GM12878 (cell line): ENCODE data around the gene COL3A1. TPM values are rescaled to one million over a fixed set of nuclear protein-coding genes. Genes with fewer than 3 reads are reported as not detected.

Source experiments
- ATAC-seq: fragments of 200-7000 bp; cut with Tn5 transposase; 3 replicates; pipeline ENCODE4 v1.9.1; 2020; ENCODE audit warnings: mild to moderate bottlenecking, moderate library complexity
- BruUV-seq: library from RNA; stranded (reverse); fragments of 400-500 nt; replicated peaks from 2 replicates; lab custom pipeline; 2021; lab: Mats Ljungman, UMichigan
- CTCF ChIA-PET: fragments of 300-600 bp; sonication (Branson Sonifier 250); formaldehyde crosslinking; extraction: SDS; loops from one replicate; lab custom pipeline; 2021; ENCODE audit warnings: inconsistent platforms; lab: Yijun Ruan, JAX
- POLR2A ChIA-PET: fragments of 350-600 bp; formaldehyde crosslinking; extraction: SDS; loops from one replicate; lab custom pipeline; 2021; ENCODE audit warnings: inconsistent platforms; lab: Charles Lee
- RAD21 ChIA-PET: fragments of 300-600 bp; sonication (Branson Sonifier 250); formaldehyde crosslinking; loops from one replicate; lab custom pipeline; 2023; ENCODE audit warnings: antibody characterized with exemption; ENCODE audit not compliant: unreplicated experiment; lab: Charles Lee
- SMC1A ChIA-PET: fragments of 300-600 bp; sonication (Branson Sonifier 250); formaldehyde crosslinking; loops from one replicate; lab custom pipeline; 2023; ENCODE audit not compliant: unreplicated experiment, uncharacterized antibody; lab: Charles Lee
- DNase-seq: peaks from one replicate; pipeline ENCODE4 v3.0.0-alpha.2; 2011; ENCODE audit warnings: low read depth, low spot score
- FAIRE-seq: peaks from 3 replicates; lab custom pipeline; 2011; peaks lifted over from hg19 to GRCh38; lab: Jason Lieb, UNC
- H2AFZ ChIP-seq: 2 replicates; pipeline ENCODE4 v1.6.0; 2011; ENCODE audit warnings: low read depth, low read length, control low read depth; ENCODE audit not compliant: control insufficient read depth
- H3K27ac ChIP-seq: 2 replicates; pipeline ENCODE4 v1.5.1; 2011; ENCODE audit warnings: control low read depth; ENCODE audit not compliant: control insufficient read depth, insufficient read depth
- H3K27me3 ChIP-seq, 2 experiments: replicated peaks in 1 of 2; 2 replicates each; pipeline versions ENCODE4 v1.6.0 to v1.6.1; 2011; ENCODE audit warnings: low read length in 1 of 2; ENCODE audit not compliant: control insufficient read depth in 2 of 2, insufficient read depth in 2 of 2
- H3K36me3 ChIP-seq, 2 experiments: 2 replicates each; pipeline ENCODE4 v1.5.1; 2011; ENCODE audit warnings: low read length in 1 of 2; ENCODE audit not compliant: control insufficient read depth in 2 of 2, insufficient read depth in 2 of 2
- H3K4me1 ChIP-seq: 2 replicates; pipeline ENCODE4 v1.6.1; 2011; ENCODE audit warnings: mild to moderate bottlenecking, low read length, moderate library complexity, mixed read lengths; ENCODE audit not compliant: control insufficient read depth, insufficient read depth
- H3K4me2 ChIP-seq: 2 replicates; pipeline ENCODE4 v1.6.0; 2011; ENCODE audit warnings: control low read depth; ENCODE audit not compliant: control insufficient read depth, insufficient read depth
- H3K4me3 ChIP-seq: fragments of 200-600 bp; sonication (generic); 2 replicates; pipeline ENCODE4 v1.5.1; 2016
- H3K79me2 ChIP-seq: 2 replicates; pipeline ENCODE4 v1.6.0; 2011; ENCODE audit warnings: low read length; ENCODE audit not compliant: control insufficient read depth, insufficient read depth
- H3K9ac ChIP-seq: 2 replicates; pipeline ENCODE4 v1.8.0; 2011; ENCODE audit warnings: low read length, control low read depth, mixed read lengths; ENCODE audit not compliant: control insufficient read depth, insufficient read depth
- H3K9me3 ChIP-seq: replicated peaks from 3 replicates; pipeline ENCODE4 v1.5.1; 2011; ENCODE audit warnings: mild to moderate bottlenecking, low read length; ENCODE audit not compliant: control insufficient read depth, insufficient read depth
- H4K20me1 ChIP-seq: 2 replicates; pipeline ENCODE4 v1.6.0; 2011; ENCODE audit not compliant: control insufficient read depth, insufficient read depth
- CBX3 ChIP-seq: fragments of 200-600 bp; sonication (generic); IDR thresholded peaks from 2 replicates; pipeline ENCODE4 v1.6.1; 2016; ENCODE audit warnings: low read depth, borderline replicate concordance
- ESRRA ChIP-seq: IDR thresholded peaks from 2 replicates; pipeline ENCODE4 v1.6.1; 2012; ENCODE audit warnings: mild to moderate bottlenecking, low read length, improper control_type of control experiment
- NRF1 ChIP-seq: conservative IDR thresholded peaks from 2 replicates; pipeline ENCODE4 v1.6.1; 2011; ENCODE audit warnings: mild to moderate bottlenecking, low read depth, low read length, improper control_type of control experiment
- PAX8 ChIP-seq: fragments of 450-650 bp; IDR thresholded peaks from 2 replicates; pipeline ENCODE4 v1.6.1; 2017; ENCODE audit warnings: mild to moderate bottlenecking, moderate library complexity
- PML ChIP-seq: IDR thresholded peaks from 2 replicates; pipeline ENCODE4 v1.6.1; 2012; ENCODE audit warnings: low read length, inconsistent platforms
- POLR2AphosphoS5 ChIP-seq: IDR thresholded peaks from 2 replicates; pipeline ENCODE4 v1.6.1; 2011; ENCODE audit warnings: mild to moderate bottlenecking, low read length, inconsistent platforms
- SUZ12 ChIP-seq: fragments of 200-600 bp; sonication (generic); IDR thresholded peaks from one replicate; pipeline ENCODE4 v1.6.1; 2018; ENCODE audit warnings: antibody characterized with exemption, mild to moderate bottlenecking; ENCODE audit not compliant: unreplicated experiment
- WGBS: methylation state at CpG from one replicate; pipeline ENCODE4 v1.1.6; 2016; ENCODE audit warnings: low lambda C conversion rate; ENCODE audit not compliant: insufficient replicate concordance, insufficient coverage; ENCODE audit errors: missing lambda C conversion rate; 5-methylcytosine and 5-hydroxymethylcytosine counted together
- in situ Hi-C: fragments of 300-500 bp; cut with MboI; formaldehyde crosslinking; loops from 9 replicates; pipeline ENCODE4 v1.14.3; 2018; ENCODE audit warnings: mixed read lengths
- intact Hi-C: fragments of 100-400 bp; cut with micrococcal nuclease; formaldehyde crosslinking; loops from one replicate; pipeline ENCODE4 v1.14.2; 2022; ENCODE audit not compliant: unreplicated experiment
- polyA plus RNA-seq, 11 experiments: library from polyadenylated mRNA; depleted of rRNA in 4 of 11; unstranded in 6 of 11; stranded (reverse) in 5 of 11; fragments of >200 nt; fragmentation: Nextera tagmentation in 4 of 11; fragmentation: Illumina TruSeq in 1 of 11; extraction: Ambion mirVana in 4 of 11; extraction: Trizol in 1 of 11; gene quantifications; 1 replicate in 1 of 11; 2 replicates in 10 of 11; pipeline versions ENCODE4 v1.2.1 to v1.2.3, GENCODE V29; 2011 to 2016; ENCODE audit warnings: inconsistent platforms in 2 of 11, missing spikeins in 2 of 11, low read depth in 1 of 11
- total RNA-seq, 4 experiments: library from RNA; depleted of rRNA in 3 of 4; stranded (reverse); fragments of >200 nt in 3 of 4; fragmentation: Illumina TruSeq in 1 of 4; extraction: Trizol in 1 of 4; gene quantifications; 2 replicates each; pipeline versions ENCODE4 v1.2.1 to v1.2.3, GENCODE V29; 2013 to 2021

COL3A1 gene
- total and polyA plus RNA-seq, 10 of the 15 experiments (the other 5 are each of a cell fraction or from before 2014, with no cell fraction given), result 0.04 to 0.67 (median 0.10) TPM; not detected in 2

- Histone ChIP-seq H3K27ac (no peak overlapping the region), H2AFZ (no peak overlapping the region), H3K4me2 (no peak overlapping the region), H4K20me1 (no peaks in the 10 kb centered on the region), H3K9me3 (no peaks in the 10 kb centered on the region), H3K9ac (no peak overlapping the region), H3K27me3 (no peaks in the 10 kb centered on the region), H3K79me2 (no peaks in the 10 kb centered on the region), H3K4me1 (no peaks in the 10 kb centered on the region), H3K4me3 (no peak overlapping the region), H3K36me3 (no peaks in the 10 kb centered on the region)
- TF ChIP-seq SUZ12 (no peak), POLR2AphosphoS5 (no peak), PML (no peak), NRF1 (no peak), ESRRA (no peak)
- ChIA-PET POLR2A (no interaction called here), CTCF (interaction anchor here (0.6 to 1.9 kb wide), 3 partner anchors 11 to 816 kb away, joined by 3 to 5 read pairs (median 4); no protein-coding TSS in a partner anchor), RAD21 (no interaction called here), SMC1A (no interaction called here)
- intact Hi-C loops (no loop called here), in situ Hi-C loops (no loop called here)
- WGBS, result 10% methylated on average over 3 of the region's 3 CpGs
- DNase-seq, result no peak
- no peak for FAIRE-seq
- no TSS peak for BruUV-seq
- ATAC-seq, result no peak
Measured at GRCh38 chr2:189013031-189013430, 38.9 kb downstream of the COL3A1 start.

GRCh38 chr2:189013671-189014448, 39.7 kb downstream of the COL3A1 start:
- no peak overlapping the region for H3K4me3 ChIP-seq
- WGBS, result 0% methylated on average over 2 of the region's 2 CpGs
- SMC1A ChIA-PET, result interaction anchor here (0.7 to 1.0 kb wide), 3 partner anchors 29 to 184 kb away, joined by 3 read pairs; no protein-coding TSS in a partner anchor
- H3K79me2 ChIP-seq, result no peaks in the 10 kb centered on the region
- no TSS peak for BruUV-seq
- no peak overlapping the region for H2AFZ ChIP-seq
- in situ Hi-C loops (no loop called here), intact Hi-C loops (no loop called here)
- CTCF ChIA-PET, result interaction anchor here (0.6 to 1.9 kb wide), 3 partner anchors 10 to 816 kb away, joined by 3 to 5 read pairs (median 4); no protein-coding TSS in a partner anchor
- POLR2A ChIA-PET, result no interaction called here
- no peak overlapping the region for H3K9ac ChIP-seq
- RAD21 ChIA-PET, result no interaction called here
- FAIRE-seq (no peak), DNase-seq (no peak), ATAC-seq (no peak)
- H4K20me1 ChIP-seq, result no peaks in the 10 kb centered on the region
- no peaks in the 10 kb centered on the region for H3K9me3 ChIP-seq
- no peak overlapping the region for H3K4me2 ChIP-seq
- H3K4me1 ChIP-seq, result no peaks in the 10 kb centered on the region
- no peak overlapping the region for H3K27ac ChIP-seq
- TF ChIP-seq CBX3, result no peak
- TF ChIP-seq PML, result no peak
- TF ChIP-seq PAX8, result no peak
- no peaks in the 10 kb centered on the region for H3K27me3 ChIP-seq
- no peaks in the 10 kb centered on the region for H3K36me3 ChIP-seq
